Osteoblast (primary cell): Measurements from ENCODE around the gene ARHGAP8. TPM values are rescaled to one million over a fixed set of nuclear protein-coding genes. Genes with fewer than 3 reads are reported as not detected.

Experiments used
- DNase-seq: peaks from one replicate; pipeline ENCODE4 v3.0.0; 2011; ENCODE audit warnings: low spot score, mixed read lengths; ENCODE audit not compliant: insufficient read length; ENCODE audit errors: missing footprints
- H2AFZ ChIP-seq: 2 replicates; pipeline ENCODE4 v1.6.0; 2011; ENCODE audit warnings: mild to moderate bottlenecking, low read length
- H3K27ac ChIP-seq: 2 replicates; pipeline ENCODE4 v1.5.1; 2011; ENCODE audit warnings: mild to moderate bottlenecking, low read depth, low read length, moderate library complexity
- H3K27me3 ChIP-seq: 2 replicates; pipeline ENCODE4 v1.6.0; 2012; ENCODE audit warnings: mild to moderate bottlenecking, control low read depth, inconsistent platforms, low read length, moderate library complexity; ENCODE audit not compliant: insufficient read depth
- H3K36me3 ChIP-seq: 2 replicates; pipeline ENCODE4 v1.5.1; 2011; ENCODE audit warnings: mild to moderate bottlenecking, low read length, control low read depth, moderate library complexity; ENCODE audit not compliant: insufficient read depth
- H3K4me1 ChIP-seq: 2 replicates; pipeline ENCODE4 v1.5.1; 2011; ENCODE audit warnings: mild to moderate bottlenecking, low read length, control low read depth, moderate library complexity; ENCODE audit not compliant: insufficient read depth
- H3K4me2 ChIP-seq: 2 replicates; pipeline ENCODE4 v1.6.0; 2011; ENCODE audit warnings: mild to moderate bottlenecking, low read length; ENCODE audit not compliant: insufficient read depth
- H3K4me3 ChIP-seq: fragments of 200-600 bp; sonication (generic); 3 replicates; pipeline ENCODE4 v1.5.1; 2012; ENCODE audit warnings: mild to moderate bottlenecking, low read length, inconsistent platforms; ENCODE audit not compliant: insufficient read depth
- H3K79me2 ChIP-seq: 2 replicates; pipeline ENCODE4 v1.6.0; 2012; ENCODE audit warnings: mild to moderate bottlenecking, low read length, control low read depth, inconsistent platforms; ENCODE audit not compliant: insufficient read depth
- H3K9me3 ChIP-seq: 2 replicates; pipeline ENCODE4 v1.5.1; 2011; ENCODE audit warnings: low read depth, low read length, control low read depth
- H4K20me1 ChIP-seq: 2 replicates; pipeline ENCODE4 v1.6.0; 2012; ENCODE audit warnings: mild to moderate bottlenecking, low read length, control low read depth; ENCODE audit not compliant: insufficient read depth
- CTCF ChIP-seq: IDR thresholded peaks from 2 replicates; pipeline ENCODE4 v1.5.1; 2011; ENCODE audit warnings: mild to moderate bottlenecking, low read depth, low read length, moderate library complexity; ENCODE audit errors: extremely low read depth
- total RNA-seq: library from RNA; depleted of rRNA; stranded (reverse); fragments of >200 nt; gene quantifications from 2 replicates; pipeline ENCODE4 v1.2.3, GENCODE V29; 2012

The ARHGAP8 gene
- 0.29 and 0.36 TPM in 2 replicates for total RNA-seq

- no peak within 1 kb of the TSS for H3K4me3 ChIP-seq
- H4K20me1 ChIP-seq, result no peaks in the 10 kb centered on the region
- peak; percentile 46 for DNase-seq
- no peak within 1 kb of the TSS for H3K27ac ChIP-seq
- H2AFZ ChIP-seq, result no peak within 1 kb of the TSS
- H3K79me2 ChIP-seq, result no peaks in the 10 kb centered on the region
- H3K27me3 ChIP-seq, result peaks cover 49% of the 10 kb centered on the region
- H3K4me1 ChIP-seq, result peaks cover 7% of the 10 kb centered on the region
- peak within 1 kb of the TSS; percentile 19 for H3K4me2 ChIP-seq
- no peaks in the 10 kb centered on the region for H3K36me3 ChIP-seq
- no peak for TF ChIP-seq CTCF
- no peaks in the 10 kb centered on the region for H3K9me3 ChIP-seq
Observed at GRCh38 chr22:44752285-44753188, at the start of gene ARHGAP8. Gene ARHGAP8 (plus strand): TSS chr22:44752575. CDS start chr22:44786528, 33,953 bp downstream.

- Histone ChIP-seq H3K27me3 (no peaks in the 10 kb centered on the region), H3K4me3 (peak overlapping the region; percentile 79), H3K9me3 (no peaks in the 10 kb centered on the region), H3K4me1 (peaks cover 35% of the 10 kb centered on the region), H4K20me1 (peaks cover 16% of the 10 kb centered on the region), H3K27ac (peak overlapping the region; percentile 23), H3K36me3 (no peaks in the 10 kb centered on the region), H3K79me2 (peaks cover 30% of the 10 kb centered on the region), H2AFZ (peak overlapping the region; percentile 70), H3K4me2 (peak overlapping the region; percentile 87)
- no peak for TF ChIP-seq CTCF
- peak; percentile 90 for DNase-seq
Observed at GRCh38 chr22:44703255-44703870, 49.0 kb upstream of the ARHGAP8 start.

- no peaks in the 10 kb centered on the region for H3K36me3 ChIP-seq
- no peak overlapping the region for H3K4me3 ChIP-seq
- H3K4me2 ChIP-seq, result no peak overlapping the region
- peaks cover 18% of the 10 kb centered on the region for H4K20me1 ChIP-seq
- H3K9me3 ChIP-seq, result no peaks in the 10 kb centered on the region
- TF ChIP-seq CTCF, result no peak
- no peak overlapping the region for H2AFZ ChIP-seq
- H3K27me3 ChIP-seq, result no peaks in the 10 kb centered on the region
- H3K79me2 ChIP-seq, result peaks cover 31% of the 10 kb centered on the region
- H3K4me1 ChIP-seq, result peaks cover 24% of the 10 kb centered on the region
- H3K27ac ChIP-seq, result no peak overlapping the region
- peak; percentile 36 for DNase-seq
Observed at GRCh38 chr22:44704159-44705021, 48.0 kb upstream of the ARHGAP8 start.
